NOMO-1 (cell line): ENCODE data around the gene KREMEN1.

Experiments
- DNase-seq, 2 experiments: peaks; one replicate each; lab custom pipeline; 2025; ENCODE audit not compliant: unreplicated experiment in 2 of 2; lab: John Stamatoyannopoulos, UW

KREMEN1 gene

DNA sequence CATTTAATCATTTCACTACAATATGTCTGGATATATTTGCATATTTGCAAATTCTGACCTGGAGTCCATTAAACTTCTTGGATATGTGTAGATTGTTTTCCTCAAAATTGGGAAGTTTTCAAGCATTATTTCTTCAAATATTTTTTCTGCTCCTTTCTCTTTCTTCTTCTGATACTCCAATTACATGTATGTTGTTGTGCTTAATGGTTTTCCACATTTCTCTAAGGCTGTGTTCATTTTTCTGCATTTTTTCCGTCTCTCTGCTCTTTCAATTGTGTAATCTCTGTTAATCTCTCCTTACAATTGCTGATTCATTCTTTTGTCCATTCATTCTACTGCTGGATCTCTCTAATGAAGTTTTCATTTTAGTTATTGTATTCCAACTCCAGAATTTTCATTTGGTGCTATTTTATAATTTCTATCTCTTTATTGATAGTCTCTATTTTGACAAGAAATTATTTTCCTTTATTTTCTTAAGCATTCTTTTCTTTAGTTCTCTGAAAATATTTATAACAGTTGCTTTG, 102.5 kb downstream of the KREMEN1 start:
- DNase-seq: no peak

GRCh38 chr22:29183971-29184848, 111.4 kb downstream of the KREMEN1 start:
- DNase-seq: no peak

DNA sequence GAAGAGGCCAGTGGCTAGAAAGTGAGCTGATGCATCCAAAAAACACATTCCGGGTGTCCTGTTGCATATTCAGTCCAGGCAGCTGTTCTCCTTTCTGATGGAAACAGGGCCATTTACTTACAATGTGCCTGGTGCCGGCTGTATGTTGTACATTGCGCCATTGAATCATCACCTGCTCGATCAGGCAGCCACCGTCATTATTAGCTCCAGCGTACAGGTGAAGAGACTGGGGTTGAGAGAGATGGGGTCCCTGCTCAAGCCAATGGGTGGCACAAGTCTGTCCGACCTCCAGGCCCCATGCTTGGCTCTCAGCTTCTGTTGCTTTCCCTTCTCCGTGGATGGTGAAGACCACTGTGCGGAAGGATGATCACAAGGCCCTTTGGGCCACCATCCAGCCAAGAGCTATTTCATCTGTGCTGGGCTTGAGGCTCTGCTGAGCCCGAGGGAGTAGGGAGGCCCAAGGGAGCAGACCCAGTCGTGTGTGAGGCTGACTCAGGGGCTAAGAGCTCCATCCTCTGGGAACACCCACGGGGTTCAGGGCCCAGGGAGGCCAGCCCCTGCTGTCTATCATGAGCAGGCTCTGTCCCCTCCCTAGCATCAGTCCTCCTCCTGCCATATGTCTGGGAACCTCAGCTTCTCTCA, 112.1 kb downstream of the KREMEN1 start:
- DNase-seq: no peak

GRCh38 chr22:29186302-29186701, 113.5 kb downstream of the KREMEN1 start:
- no peak for DNase-seq

- DNase-seq: no peak
Measured at GRCh38 chr22:29187831-29188230, 115.0 kb downstream of the KREMEN1 start.

DNA sequence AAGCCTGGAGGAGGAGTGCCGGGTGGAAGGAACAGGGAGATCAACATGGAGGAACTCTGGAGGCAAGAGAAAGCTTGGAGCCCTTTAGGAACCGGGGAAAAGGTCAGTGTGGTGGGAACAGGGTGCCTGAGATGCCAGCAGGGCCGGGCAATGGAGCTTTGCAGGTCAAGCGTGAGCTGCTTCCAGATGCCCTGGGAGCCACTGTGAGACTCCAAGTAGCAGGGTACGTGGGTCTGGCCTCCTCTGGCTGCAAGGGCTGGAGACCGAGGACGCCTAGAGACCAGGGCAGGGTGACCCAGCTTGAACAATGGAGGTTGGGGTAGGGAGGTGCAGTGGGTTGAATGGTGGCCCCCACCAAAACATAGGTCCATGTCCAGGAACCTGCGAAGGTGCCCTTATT, 117.2 kb downstream of the KREMEN1 start:
- DNase-seq: no peak

GRCh38 chr22:29190918-29191317, 118.1 kb downstream of the KREMEN1 start:
- DNase-seq: no peak

DNA sequence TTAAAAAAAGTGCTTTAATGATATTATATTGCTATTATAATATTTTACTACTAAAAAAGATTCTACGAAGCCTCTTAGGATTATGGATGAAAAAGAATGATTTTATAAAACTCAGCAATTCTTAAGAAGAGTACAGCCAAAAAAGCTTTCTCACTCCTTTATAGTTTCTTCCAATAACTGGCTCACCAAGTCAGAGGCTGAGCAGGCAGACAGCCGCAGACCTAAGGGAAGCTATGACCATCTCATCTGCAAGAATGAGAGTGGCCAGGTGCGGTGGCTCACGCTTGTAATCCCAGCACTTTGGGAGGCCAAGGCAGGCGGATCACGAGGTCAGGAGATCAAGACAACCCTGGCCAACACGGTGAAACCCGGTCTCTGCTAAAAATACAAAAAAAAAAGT, 120.2 kb downstream of the KREMEN1 start:
- no peak for DNase-seq

GRCh38 chr22:29194184-29194583, 121.3 kb downstream of the KREMEN1 start:
- DNase-seq: no peak

GRCh38 chr22:29195118-29195963, 122.5 kb downstream of the KREMEN1 start:
- no peak for DNase-seq

DNA sequence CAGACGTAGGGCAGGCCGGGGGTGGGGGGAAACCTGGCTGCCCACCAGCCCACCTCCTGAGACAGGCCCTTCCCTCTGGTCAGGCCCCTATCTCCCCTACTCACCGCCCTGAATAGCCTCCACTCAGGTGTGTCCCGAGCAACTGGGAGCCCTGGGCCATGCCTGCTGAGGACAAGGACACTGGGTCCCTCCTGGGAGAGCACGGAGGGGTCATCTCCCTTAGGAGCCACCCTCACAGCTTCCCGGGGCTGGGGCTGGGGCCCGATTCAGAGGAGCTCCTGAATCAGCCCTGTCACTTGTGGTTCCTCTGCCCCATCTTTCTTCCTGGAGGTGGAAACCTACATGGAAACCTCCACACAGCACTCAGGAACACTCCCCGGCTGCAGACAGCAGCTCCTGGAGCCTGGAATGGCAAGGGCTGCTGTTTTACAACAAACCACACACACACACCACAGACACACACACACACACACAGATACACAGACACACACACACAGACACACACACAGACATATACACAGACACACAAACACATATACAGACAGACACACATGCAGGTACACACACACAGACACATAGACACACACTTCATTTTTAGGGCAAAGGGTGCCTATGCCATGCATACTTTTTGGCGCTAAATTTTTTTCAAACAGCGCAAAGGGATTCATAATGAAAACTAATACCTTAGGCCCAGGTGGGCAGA, 123.3 kb downstream of the KREMEN1 start:
- no peak for DNase-seq

DNA sequence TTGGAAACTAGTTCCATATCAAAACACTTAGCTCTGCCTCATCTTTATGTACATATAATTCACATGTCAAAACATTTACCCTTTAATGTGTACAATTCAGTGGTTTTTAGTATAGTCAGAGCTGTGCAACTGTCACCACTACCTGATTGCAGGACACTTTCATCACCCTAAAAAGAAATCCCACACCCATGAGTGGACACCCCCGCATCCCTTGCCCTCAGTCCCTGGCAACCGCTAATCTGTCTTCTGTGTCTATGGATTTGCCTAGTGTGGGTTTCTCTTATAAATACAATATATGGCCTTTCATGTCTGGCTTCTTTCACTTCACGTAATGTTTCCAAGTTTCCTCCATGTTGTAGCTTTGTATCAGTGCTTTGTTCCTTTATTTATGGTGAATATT, 124.3 kb downstream of the KREMEN1 start:
- DNase-seq: no peak

- DNase-seq: no peak
Measured at GRCh38 chr22:29198240-29198639, 125.4 kb downstream of the KREMEN1 start.

- no peak for DNase-seq
Measured at GRCh38 chr22:29199702-29200400, 127.0 kb downstream of the KREMEN1 start.

- DNase-seq: no peak
Measured at GRCh38 chr22:29200901-29201300, 128.1 kb downstream of the KREMEN1 start.

- no peak for DNase-seq
Measured at GRCh38 chr22:29201782-29202181, 128.9 kb downstream of the KREMEN1 start.

GRCh38 chr22:29202212-29203192, 129.7 kb downstream of the KREMEN1 start:
- peak; percentile 45 to 66 for DNase-seq
